NCI-H2196 (cell line): ENCODE results near the gene PLXNA2.

Experiments
- DNase-seq: peaks from one replicate; lab custom pipeline; 2025; ENCODE audit not compliant: unreplicated experiment; lab: John Stamatoyannopoulos, UW

Gene PLXNA2

GRCh38 chr1:208120431-208120790 lies 123.8 kb downstream of the PLXNA2 start:
- no peak for DNase-seq

- DNase-seq, result no peak
These were observed 125.2 kb downstream of the PLXNA2 start for GRCh38 chr1:208118841-208119606.

DNA sequence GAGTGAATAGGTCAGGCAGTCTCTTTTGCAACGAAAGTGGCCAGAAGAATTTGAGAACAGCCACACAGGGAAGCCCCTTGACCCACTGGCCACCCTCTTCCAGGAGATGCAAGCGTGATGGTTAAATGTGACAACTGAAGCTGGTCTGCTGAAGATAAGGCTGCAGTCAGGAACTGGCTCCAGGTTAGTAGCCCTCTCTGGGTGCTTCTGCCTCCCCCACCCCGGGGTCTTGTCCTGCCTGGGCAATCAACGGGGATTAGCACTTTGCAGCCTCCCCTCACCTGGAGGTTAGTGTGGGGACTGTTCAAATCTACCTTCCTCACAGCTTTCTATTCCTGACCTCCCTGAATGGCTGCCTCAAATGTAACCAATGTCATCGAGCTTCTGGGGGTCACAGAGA lies 125.9 kb downstream of the PLXNA2 start:
- DNase-seq, result no peak

GRCh38 chr1:208117826-208118225 lies 126.4 kb downstream of the PLXNA2 start:
- no peak for DNase-seq

DNA sequence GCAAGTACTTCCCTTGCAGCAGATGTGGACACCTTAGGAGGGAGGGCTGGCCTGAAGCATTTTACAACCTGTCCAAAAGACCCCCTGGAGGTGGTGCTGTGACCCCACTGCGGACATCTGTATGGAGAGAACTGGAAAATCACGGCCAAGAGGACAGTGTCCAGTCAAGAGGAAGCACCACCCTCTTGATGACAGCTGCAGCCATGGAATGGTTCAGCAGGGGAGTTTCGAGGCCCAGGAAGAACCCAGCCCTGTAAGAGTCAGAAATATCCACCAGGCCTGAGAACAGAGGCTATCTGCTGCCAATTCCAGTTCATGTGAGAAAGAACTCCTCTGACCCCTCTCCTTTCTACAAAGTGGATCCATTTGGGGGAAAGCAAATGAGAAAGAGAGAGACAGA lies 126.8 kb downstream of the PLXNA2 start:
- DNase-seq, result no peak

DNA sequence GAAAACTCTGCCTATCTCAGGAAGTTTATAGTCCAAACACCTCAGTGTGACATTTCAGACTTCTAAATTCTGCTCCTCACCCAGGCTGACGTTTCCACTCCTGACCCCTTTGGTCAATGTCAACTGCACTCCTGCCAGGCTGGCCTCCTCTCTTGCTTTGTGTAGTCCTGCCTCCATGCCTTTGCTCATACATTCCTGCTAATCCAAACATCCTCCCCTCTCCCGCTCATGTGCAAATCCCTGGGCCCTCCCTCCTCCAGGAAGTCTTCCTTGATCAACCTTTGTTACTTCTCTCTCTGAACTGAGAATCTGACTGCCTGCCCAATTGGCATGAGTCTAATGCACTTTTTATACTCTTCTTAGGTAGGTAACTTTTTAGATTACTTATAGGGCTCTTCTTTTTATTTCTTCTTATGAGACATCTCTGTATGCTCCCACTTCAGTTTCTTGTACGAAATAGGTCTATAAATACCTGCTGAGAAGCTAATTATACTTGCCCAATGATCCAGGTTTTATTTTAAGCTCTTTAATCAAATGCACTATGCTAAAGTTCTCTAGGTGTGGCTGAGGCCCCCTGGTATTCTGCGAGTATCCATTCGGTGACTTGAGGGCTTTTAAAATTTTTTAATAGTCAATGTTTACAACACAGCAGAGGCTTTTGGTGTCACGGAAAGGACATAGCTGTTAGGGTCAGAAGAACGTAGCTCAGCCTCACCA lies 128.1 kb downstream of the PLXNA2 start:
- no peak for DNase-seq

DNA sequence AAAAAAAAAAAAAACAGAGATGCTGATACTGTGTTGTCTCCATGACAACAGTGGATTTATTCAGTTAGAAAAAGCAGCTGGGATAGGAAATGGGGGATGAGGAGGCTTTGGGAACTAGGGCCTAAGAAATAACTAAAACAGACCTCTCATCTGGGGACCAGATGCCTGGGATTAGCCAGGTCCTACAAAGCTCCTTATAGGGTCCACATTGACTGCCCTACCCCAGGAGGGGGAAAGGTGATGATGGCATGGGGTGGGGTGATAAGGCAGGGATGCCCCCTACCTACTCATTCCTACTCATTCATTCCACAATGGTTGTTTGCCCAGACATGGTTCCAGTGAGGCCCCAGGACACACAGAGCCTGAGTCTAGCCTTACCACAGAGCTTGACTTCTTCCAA lies 131.2 kb downstream of the PLXNA2 start:
- no peak for DNase-seq

GRCh38 chr1:208112401-208112800 lies 131.8 kb downstream of the PLXNA2 start:
- DNase-seq, result no peak

- DNase-seq, result no peak
These were observed 132.5 kb downstream of the PLXNA2 start for GRCh38 chr1:208111646-208112190.

- no peak for DNase-seq
These were observed 133.9 kb downstream of the PLXNA2 start for GRCh38 chr1:208110296-208110695.

GRCh38 chr1:208108646-208109330 lies 135.4 kb downstream of the PLXNA2 start:
- no peak for DNase-seq

DNA sequence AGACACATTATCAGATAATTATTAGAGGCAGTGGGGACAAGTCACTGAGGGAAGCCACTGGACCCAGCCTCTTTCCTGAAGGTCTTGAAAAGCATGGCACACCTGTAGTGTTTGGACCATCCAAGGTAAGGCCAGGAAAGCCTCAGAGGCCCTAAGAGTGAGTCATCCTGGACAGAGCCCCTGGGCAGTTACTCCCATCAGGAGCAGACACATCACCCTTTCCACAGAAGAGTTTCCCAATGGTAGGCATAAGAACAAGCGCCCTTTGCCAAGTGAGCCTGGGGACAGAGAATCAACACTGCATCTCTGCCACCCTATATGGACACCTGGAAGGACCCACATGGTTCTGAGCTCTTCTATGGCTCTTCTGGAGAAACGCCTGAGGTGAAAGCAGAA lies 136.0 kb downstream of the PLXNA2 start:
- DNase-seq, result no peak

GRCh38 chr1:208107425-208108212 lies 136.6 kb downstream of the PLXNA2 start:
- no peak for DNase-seq

DNA sequence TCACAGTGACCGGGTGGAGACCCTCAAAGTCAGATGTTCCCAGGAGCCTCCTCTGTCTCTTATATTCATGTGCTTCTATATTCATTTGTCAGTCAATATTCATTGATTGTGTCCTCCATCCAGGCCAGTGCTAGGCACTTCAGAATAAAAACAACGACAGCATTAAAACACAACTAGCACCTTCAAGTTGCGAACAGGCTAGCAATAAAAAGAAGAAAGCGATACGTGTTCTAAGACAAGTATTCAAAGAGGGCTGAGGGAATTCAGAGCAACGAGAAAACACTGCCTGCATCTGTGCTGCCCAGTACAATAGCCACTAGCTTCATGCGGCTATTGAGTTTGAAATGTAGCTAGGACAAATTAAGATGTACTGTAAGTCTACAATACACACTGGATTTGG lies 138.0 kb downstream of the PLXNA2 start:
- no peak for DNase-seq

DNA sequence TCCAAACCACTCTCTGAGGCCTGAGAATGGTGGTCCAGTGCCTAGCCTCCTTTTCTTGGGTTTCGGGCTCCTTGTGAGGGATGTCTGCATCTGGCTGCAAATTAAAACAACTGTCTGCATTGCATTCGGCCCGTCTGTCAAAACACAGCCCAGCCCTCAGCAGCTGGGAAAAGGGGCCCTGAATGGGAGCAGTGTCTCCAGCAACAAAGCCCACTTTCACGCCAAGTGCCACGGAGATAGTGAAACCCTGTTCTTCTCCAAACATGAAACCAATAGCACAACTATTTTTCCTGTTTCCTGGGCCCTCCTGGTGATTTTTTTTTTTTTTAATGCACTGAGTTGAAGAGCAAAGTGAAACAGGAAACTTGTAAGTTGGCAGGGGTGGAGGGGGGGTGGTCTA lies 138.4 kb downstream of the PLXNA2 start:
- DNase-seq, result no peak

- no peak for DNase-seq
These were observed 140.3 kb downstream of the PLXNA2 start for GRCh38 chr1:208103597-208104513.

GRCh38 chr1:208101661-208102431 lies 142.3 kb downstream of the PLXNA2 start:
- peak; percentile 92 for DNase-seq

DNA sequence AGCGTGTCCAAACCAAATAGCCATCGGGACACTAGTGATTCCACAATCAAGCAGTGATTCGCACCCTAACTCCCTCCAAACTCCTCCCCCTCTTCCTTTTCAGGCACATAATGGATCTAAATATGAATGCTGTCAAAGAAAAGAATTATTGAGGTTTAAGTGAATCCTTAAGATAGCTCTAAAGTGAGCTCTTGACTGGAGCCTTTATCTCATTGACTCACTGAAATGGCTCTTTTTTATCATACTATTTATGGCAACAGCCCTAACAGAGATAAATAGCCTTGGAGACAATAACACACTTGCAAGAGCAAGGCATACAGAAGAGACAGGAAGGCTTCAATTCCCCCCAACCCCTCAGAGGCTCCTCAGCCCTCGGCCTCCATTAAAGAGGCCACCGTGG lies 143.3 kb downstream of the PLXNA2 start:
- DNase-seq, result peak; percentile 21

GRCh38 chr1:208100106-208100505 lies 144.1 kb downstream of the PLXNA2 start:
- DNase-seq, result no peak
